Spleen (tissue), 11 donors: ENCODE measurements around the gene TMEM183A. TPM values are rescaled to one million over a fixed set of nuclear protein-coding genes. Genes with fewer than 3 reads are reported as not detected.

ENCODE experiments used
- DNase-seq: peaks from one replicate; pipeline ENCODE4 v3.0.0-alpha.2; 2020
- H3K27ac ChIP-seq, 8 donors: fragments of 200-600 bp; sonication (generic) in 7 of 8; 1 replicate in 4 of 8; 2 replicates in 4 of 8; pipeline versions ENCODE4 v1.5.0 to v1.8.0; 2016 to 2021; ENCODE audit warnings: inconsistent platforms in 4 of 8, mild to moderate bottlenecking in 4 of 8, moderate library complexity in 1 of 8
- H3K27me3 ChIP-seq, 7 donors: fragments of 200-600 bp; sonication (generic) in 6 of 7; replicated peaks in 1 of 7; 1 replicate in 4 of 7; 2 replicates in 3 of 7; pipeline versions ENCODE4 v1.5.0 to v1.8.0; 2016 to 2021; ENCODE audit warnings: inconsistent platforms in 3 of 7, mild to moderate bottlenecking in 1 of 7
- H3K36me3 ChIP-seq, 6 donors: fragments of 200-600 bp; sonication (generic) in 5 of 6; 1 replicate in 4 of 6; 2 replicates in 2 of 6; pipeline versions ENCODE4 v1.5.0 to v1.8.0; 2016 to 2021; ENCODE audit warnings: inconsistent platforms in 2 of 6
- H3K4me1 ChIP-seq, 6 donors: fragments of 200-600 bp; sonication (generic) in 5 of 6; 1 replicate in 3 of 6; 2 replicates in 3 of 6; pipeline versions ENCODE4 v1.5.0 to v1.8.0; 2016 to 2021; ENCODE audit warnings: inconsistent platforms in 3 of 6
- H3K4me3 ChIP-seq, 8 donors: fragments of 200-600 bp; sonication (generic) in 7 of 8; 1 replicate in 4 of 8; 2 replicates in 4 of 8; pipeline versions ENCODE4 v1.5.0 to v1.8.0; 2016 to 2021; ENCODE audit warnings: inconsistent platforms in 4 of 8, mild to moderate bottlenecking in 4 of 8, moderate library complexity in 2 of 8
- H3K9me3 ChIP-seq, 8 donors: fragments of 200-600 bp; sonication (generic) in 7 of 8; 1 replicate in 4 of 8; 2 replicates in 4 of 8; pipeline versions ENCODE4 v1.5.0 to v1.8.0; 2016 to 2021; ENCODE audit warnings: inconsistent platforms in 4 of 8
- CTCF ChIP-seq, 11 experiments: fragments of 200-600 bp in 7 of 11; fragments of 450-650 bp in 4 of 11; sonication (generic) in 4 of 11; IDR thresholded peaks in 8 of 11; conservative IDR thresholded peaks in 3 of 11; 1 replicate in 7 of 11; 2 replicates in 4 of 11; pipeline versions ENCODE4 v1.4.0 to v1.8.0; 2016 to 2021; ENCODE audit warnings: antibody characterized with exemption in 11 of 11, inconsistent platforms in 4 of 11, mild to moderate bottlenecking in 1 of 11
- POLR2A ChIP-seq, 3 donors: fragments of 450-650 bp; IDR thresholded peaks; one replicate each; pipeline ENCODE4 v1.5.1; 2017; ENCODE audit warnings: antibody characterized with exemption in 3 of 3, mild to moderate bottlenecking in 1 of 3
- POLR2AphosphoS5 ChIP-seq, 3 donors: sonication (generic); formaldehyde crosslinking; IDR thresholded peaks; one replicate each; pipeline ENCODE4 v1.5.1; 2017; ENCODE audit warnings: antibody characterized with exemption in 3 of 3
- WGBS, 5 donors: extraction: QIAGEN DNeasy Blood & Tissue Kit in 3 of 5; methylation state at CpG; one replicate each; pipeline versions ENCODE4 v1.1.5 to v1.1.7; 2013 to 2018; 5-methylcytosine and 5-hydroxymethylcytosine counted together
- intact Hi-C: fragments of 100-400 bp; cut with DNase I; formaldehyde crosslinking; loops from one replicate; pipeline ENCODE4 v1.15.0; 2023; ENCODE audit warnings: low total_unique reads
- polyA plus RNA-seq, 3 donors: library from polyadenylated mRNA; stranded (reverse); fragments of 200-250 nt; gene quantifications; one replicate each; pipeline ENCODE4 v1.2.1, GENCODE V29; 2013
- total RNA-seq, 7 donors: library from RNA; depleted of rRNA in 3 of 7; stranded (reverse); fragments of >200 nt in 3 of 7; fragmentation: NEBNext Ultra II Directional in 4 of 7; extraction: Animal tissue kit (Norgen Biotek cat#: 25700) in 4 of 7; gene quantifications; one replicate each; pipeline versions ENCODE4 v1.1.0 to v1.2.1, GENCODE V29; 2016 to 2021
- donor health status: healthy with polysubstance abuse.
- donor health status: DM: no; HTN: no; CAD: no; lungs with moderate emphysema.
- donor health status: DM: no; HTN: no; CAD: no.
- donor health status: Bipolar disorder and iron deficiency.
- donor health status: healthy.
- donor health status: DM: no; HTN: no; CAD: no.
- donor health status: DM: yes; HTN: yes; CAD: no.

TMEM183A gene
- total and polyA plus RNA-seq, 10 donors = 30.3 to 61.9 (median 52.4) TPM

- Histone ChIP-seq H3K36me3 (no peaks in the 10 kb centered on the region), H3K27ac (peak overlapping the region in 1 of 8 donors; percentile 4), H3K9me3 (no peaks in the 10 kb centered on the region), H3K4me1 (peaks cover 0 to 31% (median 15%) of the 10 kb centered on the region in 6 donors), H3K27me3 (peaks cover 0 to 26% (median 0%) of the 10 kb centered on the region in 7 donors), H3K4me3 (no peak overlapping the region)
- DNase-seq = no peak
- 44 to 53% (median 48%) methylated on average over 11 of the region's 11 CpGs for WGBS, 5 donors
- TF ChIP-seq POLR2AphosphoS5 (IDR thresholded peaks at IDR 0.05) (no peak), CTCF (IDR thresholded peaks at IDR 0.05 in 8 of 11, conservative IDR thresholded peaks at IDR 0.05 in 3 of 11) (peak in 5 of 11 experiments; percentile 4 to 49 (median 17))
- intact Hi-C loops = loop anchor here (2.0 kb wide), 1 partner anchor 177 kb away; no protein-coding TSS in a partner anchor
Measured at GRCh38 chr1:203039609-203040512, 32.7 kb downstream of the TMEM183A start.

- intact Hi-C loops = loop anchor here (2.0 kb wide), 1 partner anchor 176 kb away; no protein-coding TSS in a partner anchor
Measured at GRCh38 chr1:203040513-203041275, 33.5 kb downstream of the TMEM183A start.

GRCh38 chr1:203041351-203041932 lies 34.3 kb downstream of the TMEM183A start:
- DNase-seq = no peak
- Histone ChIP-seq H3K27me3 (peaks cover 0 to 39% (median 0%) of the 10 kb centered on the region in 7 donors), H3K36me3 (no peaks in the 10 kb centered on the region), H3K27ac (no peak overlapping the region), H3K4me3 (no peak overlapping the region), H3K4me1 (peaks cover 0 to 32% (median 17%) of the 10 kb centered on the region in 6 donors), H3K9me3 (no peaks in the 10 kb centered on the region)
- TF ChIP-seq POLR2AphosphoS5 (IDR thresholded peaks at IDR 0.05) (no peak), CTCF (IDR thresholded peaks at IDR 0.05 in 8 of 11, conservative IDR thresholded peaks at IDR 0.05 in 3 of 11) (no peak)
- intact Hi-C loops = loop anchor here (2.0 kb wide), 1 partner anchor 175 kb away; no protein-coding TSS in a partner anchor
- 71 to 86% (median 81%) methylated on average over 3 of the region's 3 CpGs for WGBS, 5 donors

More at GRCh38 chr1:203040513-203041275, 33.5 kb downstream of the TMEM183A start:
- Histone ChIP-seq H3K27me3 (peaks cover 0 to 31% (median 0%) of the 10 kb centered on the region in 7 donors), H3K36me3 (no peaks in the 10 kb centered on the region), H3K4me3 (no peak overlapping the region), H3K27ac (peak overlapping the region in 1 of 8 donors; percentile 4), H3K4me1 (peaks cover 0 to 31% (median 15%) of the 10 kb centered on the region in 6 donors), H3K9me3 (no peaks in the 10 kb centered on the region)
- DNase-seq = no peak
- TF ChIP-seq CTCF (IDR thresholded peaks at IDR 0.05 in 8 of 11, conservative IDR thresholded peaks at IDR 0.05 in 3 of 11) = no peak
- no peak for TF ChIP-seq POLR2A (IDR thresholded peaks at IDR 0.05)
- TF ChIP-seq POLR2AphosphoS5 (IDR thresholded peaks at IDR 0.05) = no peak
- 40 to 55% (median 45%) methylated on average over 5 of the region's 5 CpGs for whole genome bisulfite sequencing, 5 donors
